ENCODE results near the gene FOXJ1.

Gene FOXJ1

DNA sequence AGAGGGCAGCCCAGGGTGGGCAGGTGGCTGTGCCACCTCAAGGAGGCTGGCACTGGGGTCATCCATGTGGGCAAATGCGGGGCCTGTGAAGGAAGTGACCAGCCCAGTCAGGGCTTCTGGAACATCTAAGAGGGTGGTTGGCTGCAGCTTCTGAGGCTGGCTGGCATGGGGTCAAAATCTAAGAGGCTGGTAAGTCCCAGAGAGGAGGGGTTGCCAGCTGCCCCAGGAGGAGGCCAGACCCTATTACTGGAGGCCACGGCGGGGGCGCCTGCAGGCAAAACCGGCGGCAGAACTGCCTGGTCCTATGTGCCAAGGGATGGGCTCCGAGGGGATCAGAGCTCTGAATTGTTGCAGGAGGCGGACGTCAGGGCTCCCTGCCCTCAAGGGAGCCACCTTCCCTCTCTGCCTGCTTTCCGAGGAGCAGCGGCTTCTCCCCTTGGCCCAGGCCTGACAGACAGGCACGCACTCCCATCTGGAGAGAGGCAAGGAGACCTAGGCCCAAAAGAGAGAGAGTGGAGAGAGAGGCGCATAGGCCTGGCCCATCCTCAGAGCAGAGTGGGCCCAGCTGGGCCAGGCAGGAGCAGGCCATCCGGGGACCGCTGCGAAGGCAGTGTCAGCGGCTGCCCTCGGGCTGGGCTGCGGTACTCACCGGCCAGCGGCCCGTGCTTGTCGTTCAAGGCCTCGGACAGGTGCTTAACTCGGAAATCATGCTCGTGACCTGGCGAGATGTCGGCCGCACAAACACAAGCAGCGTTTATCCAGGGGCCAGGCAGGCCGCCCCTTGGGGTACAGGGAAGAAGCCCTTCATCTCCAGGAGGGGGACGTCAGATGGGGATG is 51.1 kb downstream of the FOXJ1 start:
- DNase-seq = no peak

DNA sequence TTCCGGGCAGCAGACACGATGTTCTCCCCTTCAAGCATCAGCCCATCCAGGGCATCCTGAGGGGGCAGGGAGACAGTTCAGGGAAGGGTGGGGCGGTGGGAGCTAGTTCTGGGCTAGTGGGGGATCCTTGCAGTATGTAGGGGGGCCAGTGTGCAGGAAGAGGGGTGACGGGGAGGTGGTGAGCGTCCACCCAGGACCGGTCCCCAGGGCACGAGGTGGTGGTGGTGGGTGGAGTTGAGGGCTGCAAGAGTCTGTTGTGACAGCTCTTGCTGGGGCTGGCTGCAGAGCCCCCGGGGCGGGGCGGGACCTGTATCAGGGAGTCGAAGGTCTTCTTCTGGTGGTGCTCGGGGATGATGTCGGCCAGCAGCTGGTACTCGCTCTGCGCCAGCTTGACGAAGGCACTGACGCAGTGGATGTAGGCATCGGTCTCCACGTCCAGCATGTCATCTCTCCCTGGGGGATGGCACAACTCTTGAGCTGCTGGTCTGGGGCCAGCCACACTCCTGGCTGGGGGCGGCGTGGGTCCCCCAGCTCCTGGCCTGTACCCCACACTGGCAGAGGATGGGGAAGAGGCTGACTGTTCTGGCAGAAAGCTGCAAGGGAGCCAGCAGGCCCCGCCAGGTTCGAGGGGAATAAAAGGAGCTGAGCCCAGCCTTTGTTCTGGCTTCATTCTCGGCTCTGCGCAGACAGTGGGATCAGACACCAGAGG is 52.0 kb downstream of the FOXJ1 start:
- no peak for DNase-seq

DNA sequence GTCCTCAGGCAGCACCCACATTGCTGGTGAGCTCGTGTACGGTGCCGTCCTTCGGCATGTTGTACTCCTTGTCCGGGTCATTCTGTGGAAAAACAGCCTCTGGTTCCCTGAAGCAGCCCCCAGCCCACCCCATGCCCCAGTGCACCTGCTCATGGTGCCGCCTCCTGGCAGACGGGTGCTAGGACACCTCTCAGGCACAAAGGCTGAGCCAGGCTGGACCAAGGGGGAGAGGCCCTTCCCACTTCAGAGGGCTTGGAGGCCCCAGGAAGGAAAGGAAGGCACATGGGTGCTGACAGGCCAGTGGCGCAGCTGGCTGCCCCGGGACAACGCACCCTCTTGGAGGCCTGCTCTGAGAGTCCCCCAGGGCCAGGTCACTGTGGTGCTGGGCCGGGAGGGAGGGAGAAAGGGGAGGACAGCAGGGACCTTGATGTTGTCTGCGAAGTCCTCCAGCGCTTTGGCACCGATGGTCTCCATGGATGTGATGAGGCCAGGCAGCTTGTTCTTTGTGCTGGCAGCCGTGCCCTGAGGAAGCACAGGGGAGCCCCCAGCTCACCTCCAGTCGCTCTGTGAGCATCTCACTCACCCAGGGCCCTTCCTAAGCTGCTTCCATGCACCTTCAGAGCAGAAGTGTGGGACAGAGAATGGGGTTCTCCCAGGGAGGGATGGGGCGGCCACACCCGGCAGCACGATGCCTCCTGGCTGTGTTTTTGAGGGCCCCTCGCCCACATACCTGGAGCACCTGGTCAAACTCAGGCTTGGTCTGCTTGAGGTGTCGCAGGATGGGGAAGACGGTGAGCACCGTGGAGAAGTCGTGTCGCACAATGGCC is 52.8 kb downstream of the FOXJ1 start:
- DNase-seq = no peak

DNA sequence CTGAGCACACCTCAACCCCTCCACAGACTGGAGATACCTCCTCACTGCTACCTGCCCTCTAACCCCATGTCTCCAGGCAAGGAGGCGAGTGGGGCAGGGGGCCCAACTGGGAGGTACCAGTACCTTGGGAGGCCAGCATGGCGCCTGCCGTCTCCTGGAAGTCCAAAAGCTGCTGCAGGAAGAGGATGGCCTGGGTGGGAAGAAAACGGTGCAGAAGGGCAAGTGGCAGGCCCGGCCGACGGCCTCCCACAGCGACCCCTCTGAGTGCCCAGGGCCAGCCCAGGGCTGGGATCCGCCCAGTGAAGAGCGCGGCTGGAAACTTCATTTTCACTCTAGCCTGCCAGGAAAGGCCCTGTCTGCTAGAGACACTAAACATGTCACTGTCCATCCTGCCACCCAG is 53.5 kb downstream of the FOXJ1 start:
- DNase-seq = no peak

DNA sequence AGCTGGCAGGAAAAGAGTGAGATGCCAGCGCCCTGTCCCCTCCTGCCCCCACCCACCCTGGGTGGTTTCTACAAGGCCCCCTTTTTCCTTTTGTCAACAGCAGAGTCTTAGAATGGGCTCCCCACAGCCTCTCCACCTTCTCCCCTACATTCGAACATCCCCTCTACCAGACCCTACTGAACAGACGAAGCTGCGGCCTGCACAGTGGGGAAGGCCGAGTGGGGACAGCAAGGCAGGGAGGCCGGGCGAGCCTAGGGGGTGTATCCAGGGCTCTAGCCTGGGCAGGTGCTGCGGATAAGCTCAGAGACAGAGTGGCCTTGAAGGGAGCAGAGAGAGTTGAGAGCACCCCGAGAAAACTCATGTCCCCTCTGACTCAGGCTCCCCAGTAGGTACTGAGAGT is 54.7 kb downstream of the FOXJ1 start:
- no peak for DNase-seq
